ENCODE measurements around the gene HARS1.

DNA sequence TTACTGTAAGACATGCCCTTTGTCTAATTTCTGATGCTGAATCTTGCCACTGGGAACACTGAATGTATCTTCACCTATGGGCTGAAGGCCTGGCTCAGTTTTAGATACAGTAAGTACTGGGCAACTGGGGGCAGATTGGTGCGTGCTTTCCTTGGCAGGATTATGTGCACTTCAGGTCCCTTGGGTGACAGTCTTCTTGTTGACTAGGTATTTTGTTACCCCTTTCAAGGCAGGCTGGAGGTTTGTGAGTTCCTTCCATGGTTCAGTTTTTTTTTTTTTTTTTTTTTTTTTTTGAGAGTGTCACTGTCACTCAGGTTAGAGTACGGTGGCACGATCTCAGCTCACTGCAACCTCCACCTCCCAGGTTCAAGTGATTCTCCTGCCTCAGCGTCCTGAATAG lies 16.6 kb upstream of the HARS1 start:
- TF ChIP-seq, protein P1, sequence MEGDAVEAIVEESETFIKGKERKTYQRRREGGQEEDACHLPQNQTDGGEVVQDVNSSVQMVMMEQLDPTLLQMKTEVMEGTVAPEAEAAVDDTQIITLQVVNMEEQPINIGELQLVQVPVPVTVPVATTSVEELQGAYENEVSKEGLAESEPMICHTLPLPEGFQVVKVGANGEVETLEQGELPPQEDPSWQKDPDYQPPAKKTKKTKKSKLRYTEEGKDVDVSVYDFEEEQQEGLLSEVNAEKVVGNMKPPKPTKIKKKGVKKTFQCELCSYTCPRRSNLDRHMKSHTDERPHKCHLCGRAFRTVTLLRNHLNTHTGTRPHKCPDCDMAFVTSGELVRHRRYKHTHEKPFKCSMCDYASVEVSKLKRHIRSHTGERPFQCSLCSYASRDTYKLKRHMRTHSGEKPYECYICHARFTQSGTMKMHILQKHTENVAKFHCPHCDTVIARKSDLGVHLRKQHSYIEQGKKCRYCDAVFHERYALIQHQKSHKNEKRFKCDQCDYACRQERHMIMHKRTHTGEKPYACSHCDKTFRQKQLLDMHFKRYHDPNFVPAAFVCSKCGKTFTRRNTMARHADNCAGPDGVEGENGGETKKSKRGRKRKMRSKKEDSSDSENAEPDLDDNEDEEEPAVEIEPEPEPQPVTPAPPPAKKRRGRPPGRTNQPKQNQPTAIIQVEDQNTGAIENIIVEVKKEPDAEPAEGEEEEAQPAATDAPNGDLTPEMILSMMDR (IDR thresholded peaks at IDR 0.05): no peak
- no peak for TF ChIP-seq POLR2A (IDR thresholded peaks at IDR 0.05)

All from ovary (tissue), 3 donors.